Measurements from ENCODE around the gene ZNF732.
"Not testable (repeated sequence)": the region's sequence is repeated elsewhere in the genome, so short reads cannot be mapped to it uniquely, and the experiment has no call there.

DNA sequence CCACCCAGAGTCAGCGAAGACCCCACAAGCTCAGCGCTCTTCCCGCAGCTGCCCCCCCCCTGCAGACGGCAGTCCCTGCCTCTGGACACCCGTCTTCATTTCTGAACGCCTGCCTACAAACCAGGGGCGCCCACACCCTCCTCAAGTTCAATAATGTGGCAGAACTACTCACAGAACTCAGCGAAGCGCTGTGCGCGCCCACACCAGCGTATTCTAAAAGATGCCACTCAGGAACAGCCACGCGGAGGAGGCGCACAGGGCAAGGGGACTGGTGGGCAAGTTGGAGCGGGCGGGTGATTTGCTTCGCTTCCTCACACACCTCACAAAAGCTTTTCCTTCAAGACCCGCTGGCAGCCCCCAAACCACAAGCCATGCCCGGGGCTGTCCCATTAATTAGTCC is 758 bp downstream of the ZNF732 start:
- not testable (repeated sequence) for TF ChIP-seq FOXK2 (IDR thresholded peaks at IDR 0.05); ARNT (IDR thresholded peaks at IDR 0.05); FOXM1 (IDR thresholded peaks at IDR 0.05; ENCODE audit: borderline replicate concordance); HDGF (IDR thresholded peaks at IDR 0.05; ENCODE audit: borderline replicate concordance)

Measured in HEK293T (cell line).